Activated T-cell treated with anti-CD3 and anti-CD28 coated beads for 4 hours (primary cell): ENCODE results near the gene PTPRN2.

Experiments
- DNase-seq: peaks from one replicate; pipeline ENCODE4 v3.0.0-alpha.2; 2020

The PTPRN2 gene

GRCh38 chr7:157809863-157810851, 777.5 kb downstream of the PTPRN2 start:
- DNase-seq: no peak

- DNase-seq: no peak
Measured at GRCh38 chr7:157809154-157809862, 778.3 kb downstream of the PTPRN2 start.

GRCh38 chr7:157808042-157808441, 779.6 kb downstream of the PTPRN2 start:
- no peak for DNase-seq

GRCh38 chr7:157807510-157807909, 780.1 kb downstream of the PTPRN2 start:
- no peak for DNase-seq

- no peak for DNase-seq
Measured at GRCh38 chr7:157806711-157807110, 780.9 kb downstream of the PTPRN2 start.

- DNase-seq: no peak
Measured at GRCh38 chr7:157805713-157806112, 781.9 kb downstream of the PTPRN2 start.

- no peak for DNase-seq
Measured at GRCh38 chr7:157803906-157804305, 783.7 kb downstream of the PTPRN2 start.

- no peak for DNase-seq
Measured at GRCh38 chr7:157801971-157802675, 785.5 kb downstream of the PTPRN2 start.

GRCh38 chr7:157801113-157801512, 786.5 kb downstream of the PTPRN2 start:
- DNase-seq: no peak

GRCh38 chr7:157800281-157800680, 787.3 kb downstream of the PTPRN2 start:
- DNase-seq: no peak

- DNase-seq: no peak
Measured at GRCh38 chr7:157799076-157799685, 788.4 kb downstream of the PTPRN2 start.

- no peak for DNase-seq
Measured at GRCh38 chr7:157797361-157797760, 790.3 kb downstream of the PTPRN2 start.

GRCh38 chr7:157796846-157797245, 790.8 kb downstream of the PTPRN2 start:
- DNase-seq: no peak

- no peak for DNase-seq
Measured at GRCh38 chr7:157795643-157796042, 792.0 kb downstream of the PTPRN2 start.

- DNase-seq: no peak
Measured at GRCh38 chr7:157795199-157795598, 792.4 kb downstream of the PTPRN2 start.

- no peak for DNase-seq
Measured at GRCh38 chr7:157794746-157795065, 792.9 kb downstream of the PTPRN2 start.

- DNase-seq: no peak
Measured at GRCh38 chr7:157793973-157794745, 793.5 kb downstream of the PTPRN2 start.

GRCh38 chr7:157793087-157793353, 794.6 kb downstream of the PTPRN2 start:
- no peak for DNase-seq

GRCh38 chr7:157792241-157793086, 795.2 kb downstream of the PTPRN2 start:
- DNase-seq: no peak

- no peak for DNase-seq
Measured at GRCh38 chr7:157791666-157792065, 796.0 kb downstream of the PTPRN2 start.

- DNase-seq: no peak
Measured at GRCh38 chr7:157791261-157791660, 796.4 kb downstream of the PTPRN2 start.

- no peak for DNase-seq
Measured at GRCh38 chr7:157789942-157790341, 797.7 kb downstream of the PTPRN2 start.
